Breast epithelium (tissue), 4 donors: ENCODE results near the gene BHMT2. TPM values are rescaled to one million over a fixed set of nuclear protein-coding genes. Genes with fewer than 3 reads are reported as not detected.

Experiments used
- DNase-seq, 2 donors: peaks; one replicate each; pipeline ENCODE4 v3.0.0-alpha.2; 2019; ENCODE audit warnings: low spot score in 2 of 2
- H3K27ac ChIP-seq, 2 donors: fragments of 200-600 bp; sonication (generic) in 1 of 2; one replicate each; pipeline ENCODE4 v1.5.1; 2016 to 2019; ENCODE audit warnings: mild to moderate bottlenecking in 1 of 2
- H3K27me3 ChIP-seq, 2 donors: fragments of 200-600 bp; sonication (generic) in 1 of 2; one replicate each; pipeline versions ENCODE4 v1.5.1 to v1.6.0; 2017 to 2019; ENCODE audit warnings: control low read depth in 1 of 2, mild to moderate bottlenecking in 1 of 2
- H3K36me3 ChIP-seq: fragments of 200-600 bp; one replicate; pipeline ENCODE4 v1.5.1; 2019
- H3K4me1 ChIP-seq, 2 donors: fragments of 200-600 bp; sonication (generic); one replicate each; pipeline ENCODE4 v1.5.1; 2016 to 2019; ENCODE audit warnings: control low read depth in 1 of 2
- H3K4me3 ChIP-seq, 3 donors: fragments of 200-600 bp; sonication (generic); 1 replicate in 2 of 3; 2 replicates in 1 of 3; pipeline ENCODE4 v1.5.1; 2016 to 2019; ENCODE audit warnings: mild to moderate bottlenecking in 3 of 3, moderate library complexity in 2 of 3
- H3K9me3 ChIP-seq, 2 donors: fragments of 200-600 bp; sonication (generic) in 1 of 2; one replicate each; pipeline ENCODE4 v1.5.1; 2016 to 2019; ENCODE audit warnings: control low read depth in 1 of 2
- CTCF ChIP-seq, 3 donors: fragments of 450-650 bp; IDR thresholded peaks; one replicate each; pipeline ENCODE4 v1.5.1; 2016 to 2017; ENCODE audit warnings: antibody characterized with exemption in 3 of 3, mild to moderate bottlenecking in 3 of 3, moderate library complexity in 3 of 3
- POLR2A ChIP-seq: fragments of 450-650 bp; IDR thresholded peaks from one replicate; pipeline ENCODE4 v1.6.1; 2016; ENCODE audit warnings: antibody characterized with exemption, mild to moderate bottlenecking, moderate library complexity
- POLR2AphosphoS5 ChIP-seq, 3 donors: sonication (generic); formaldehyde crosslinking; IDR thresholded peaks; one replicate each; pipeline ENCODE4 v1.6.1; 2017; ENCODE audit warnings: antibody characterized with exemption in 3 of 3
- intact Hi-C: fragments of 100-400 bp; cut with DNase I; formaldehyde crosslinking; loops from one replicate; pipeline ENCODE4 v1.15.1; 2023; ENCODE audit warnings: low total_unique reads
- total RNA-seq, 3 donors: library from RNA; depleted of rRNA; stranded (reverse); fragments of >200 nt; gene quantifications; one replicate each; pipeline ENCODE4 v1.1.0, GENCODE V29; 2016

Gene BHMT2
- total RNA-seq, 3 donors from 2014 or later, result 8.0 to 63.7 (median 19.3) TPM

- Histone ChIP-seq H3K9me3 (no peaks in the 10 kb centered on the region), H3K4me3 (no peak overlapping the region), H3K27ac (no peak overlapping the region), H3K27me3 (no peaks in the 10 kb centered on the region), H3K4me1 (no peaks in the 10 kb centered on the region), H3K36me3 (no peaks in the 10 kb centered on the region)
- TF ChIP-seq CTCF (IDR thresholded peaks at IDR 0.05) (no peak), POLR2A (no peak), POLR2AphosphoS5 (IDR thresholded peaks at IDR 0.05) (no peak)
- no peak for DNase-seq
- intact Hi-C loops, result no loop called here
Observed at GRCh38 chr5:79088507-79088906, 18.9 kb downstream of the BHMT2 start.

- no peak for DNase-seq
- H3K4me1 ChIP-seq, result no peaks in the 10 kb centered on the region
- no peak overlapping the region for H3K4me3 ChIP-seq
- intact Hi-C loops, result no loop called here
- H3K9me3 ChIP-seq, result no peaks in the 10 kb centered on the region
- H3K27me3 ChIP-seq, result no peaks in the 10 kb centered on the region
- no peaks in the 10 kb centered on the region for H3K36me3 ChIP-seq
- TF ChIP-seq POLR2A (no peak), CTCF (IDR thresholded peaks at IDR 0.05) (no peak), POLR2AphosphoS5 (IDR thresholded peaks at IDR 0.05) (no peak)
- no peak overlapping the region for H3K27ac ChIP-seq
Observed at GRCh38 chr5:79091064-79091463, 21.5 kb downstream of the BHMT2 start.

- no peak for TF ChIP-seq CTCF (IDR thresholded peaks at IDR 0.05)
- no peak for TF ChIP-seq POLR2AphosphoS5 (IDR thresholded peaks at IDR 0.05)
- TF ChIP-seq POLR2A, result no peak
- no peaks in the 10 kb centered on the region for H3K36me3 ChIP-seq
Observed at GRCh38 chr5:79093762-79094161, 24.2 kb downstream of the BHMT2 start.

GRCh38 chr5:79105868-79106267, 36.3 kb downstream of the BHMT2 start:
- intact Hi-C loops, result no loop called here
- TF ChIP-seq POLR2AphosphoS5 (IDR thresholded peaks at IDR 0.05), result no peak
- no peak for TF ChIP-seq POLR2A
- TF ChIP-seq CTCF (IDR thresholded peaks at IDR 0.05), result no peak
- no peak overlapping the region for H3K27ac ChIP-seq

More at GRCh38 chr5:79093762-79094161, 24.2 kb downstream of the BHMT2 start:
- no peak for DNase-seq
- no peaks in the 10 kb centered on the region for H3K4me1 ChIP-seq
- H3K4me3 ChIP-seq, result no peak overlapping the region
- H3K27me3 ChIP-seq, result no peaks in the 10 kb centered on the region
- intact Hi-C loops, result no loop called here
- no peaks in the 10 kb centered on the region for H3K9me3 ChIP-seq
- H3K27ac ChIP-seq, result no peak overlapping the region

GRCh38 chr5:79107020-79107796, 37.6 kb downstream of the BHMT2 start:
- DNase-seq, result no peak
- H3K9me3 ChIP-seq, result no peaks in the 10 kb centered on the region
- H3K4me1 ChIP-seq, result no peaks in the 10 kb centered on the region
- peaks cover 0 to 11% of the 10 kb centered on the region in 2 donors for H3K27me3 ChIP-seq
- H3K4me3 ChIP-seq, result no peak overlapping the region
- H3K27ac ChIP-seq, result no peak overlapping the region
- TF ChIP-seq POLR2AphosphoS5 (IDR thresholded peaks at IDR 0.05) (no peak), POLR2A (no peak), CTCF (IDR thresholded peaks at IDR 0.05) (no peak)
- intact Hi-C loops, result no loop called here
- H3K36me3 ChIP-seq, result no peaks in the 10 kb centered on the region

More at GRCh38 chr5:79105868-79106267, 36.3 kb downstream of the BHMT2 start:
- H3K4me1 ChIP-seq, result no peaks in the 10 kb centered on the region
- no peaks in the 10 kb centered on the region for H3K36me3 ChIP-seq
- no peak for DNase-seq
- H3K4me3 ChIP-seq, result no peak overlapping the region
- H3K27me3 ChIP-seq, result no peaks in the 10 kb centered on the region
- no peaks in the 10 kb centered on the region for H3K9me3 ChIP-seq
